A673 (cell line): ENCODE results near the gene GPX3.

Experiments used
- CTCF ChIP-seq: fragments of 300-800, 200-600 bp; sonication (generic); conservative IDR thresholded peaks from 2 replicates; pipeline ENCODE4 v1.5.1; 2017; ENCODE audit warnings: low read depth, mild to moderate bottlenecking, antibody characterized with exemption, low read length, moderate library complexity, mixed read lengths
- EZH2 ChIP-seq: fragments of 200-600 bp; sonication (generic); IDR thresholded peaks from 2 replicates; pipeline ENCODE4 v1.6.1; 2017; ENCODE audit warnings: borderline replicate concordance, low read depth, mild to moderate bottlenecking, mixed read lengths, antibody characterized with exemption, low read length; ENCODE audit not compliant: poor library complexity, severe bottlenecking

GRCh38 chr5:151028717-151029116 is 8.3 kb downstream of the GPX3 start:
- no peak for TF ChIP-seq CTCF
- TF ChIP-seq EZH2, result no peak
